HG02623 (cell line): ENCODE results near the gene PGAP2.
"Not testable (repeated sequence)": the region's sequence is repeated elsewhere in the genome, so short reads cannot be mapped to it uniquely, and the experiment has no call there.

Source experiments
- ATAC-seq: cut with Tn5 transposase; IDR thresholded peaks from one replicate; pipeline ENCODE4 v1.9.1; 2021; ENCODE audit warnings: moderate library complexity; ENCODE audit not compliant: unreplicated experiment

PGAP2 gene

DNA sequence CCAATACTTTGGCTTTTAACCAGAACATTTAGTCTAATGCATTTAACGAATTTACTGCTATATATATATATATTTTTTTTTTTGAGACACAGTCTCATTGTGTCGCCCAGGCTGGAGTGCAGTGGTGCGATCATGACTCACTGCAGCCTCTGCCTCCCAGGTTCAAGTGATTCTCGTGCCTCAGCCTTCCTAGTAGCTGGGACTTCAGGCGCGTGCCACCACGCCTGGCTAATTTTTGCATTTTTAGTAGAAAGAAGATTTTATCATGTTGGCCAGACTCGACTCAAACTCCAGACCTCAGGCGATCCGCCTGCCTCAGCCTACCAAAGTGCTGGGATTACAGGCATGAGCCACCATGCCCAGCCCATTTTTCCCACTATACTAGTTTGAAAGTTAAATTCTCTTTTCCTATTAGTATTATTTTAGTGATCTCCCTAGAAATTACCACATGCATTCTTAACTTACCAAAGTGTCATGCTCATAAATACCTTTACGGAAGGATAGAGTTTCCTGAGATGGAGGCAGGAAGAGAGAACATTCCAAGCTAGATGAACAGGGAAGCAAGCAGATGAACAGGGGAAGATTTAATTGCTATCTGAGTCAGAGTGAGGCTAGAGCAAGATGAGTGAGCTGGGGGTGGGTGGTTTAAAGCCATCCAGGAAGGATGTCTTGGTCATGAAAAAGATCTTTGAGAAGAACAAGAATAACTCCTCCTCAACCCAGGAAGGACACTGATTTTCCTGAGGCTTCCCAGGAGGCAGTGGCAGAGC is 4.4 kb upstream of the PGAP2 start:
- no peak for ATAC-seq

- peak; percentile 66 for ATAC-seq
Measured at GRCh38 chr11:3808861-3809623, 682 bp downstream of the PGAP2 start.

DNA sequence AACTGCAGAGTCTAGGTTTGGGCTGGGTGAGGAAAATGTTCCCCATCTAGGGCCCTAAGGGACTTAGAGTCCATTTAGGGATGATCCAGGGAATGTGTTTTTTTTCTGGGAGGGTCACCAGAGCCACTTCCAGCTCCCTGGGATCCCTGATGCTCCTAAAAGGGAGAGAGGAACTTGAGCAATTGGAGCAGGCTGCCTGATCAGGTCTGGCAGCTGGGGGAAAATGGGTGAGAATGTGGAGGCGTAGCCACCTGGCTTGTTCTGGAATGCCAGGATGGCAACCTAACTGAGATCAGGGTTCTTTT is 1.2 kb downstream of the PGAP2 start:
- no peak for ATAC-seq

GRCh38 chr11:3810446-3810845 is 2.1 kb downstream of the PGAP2 start:
- ATAC-seq: no peak

GRCh38 chr11:3810951-3811350 is 2.6 kb downstream of the PGAP2 start:
- ATAC-seq: no peak

GRCh38 chr11:3814832-3815231 is 6.5 kb downstream of the PGAP2 start:
- not testable (repeated sequence) for ATAC-seq

DNA sequence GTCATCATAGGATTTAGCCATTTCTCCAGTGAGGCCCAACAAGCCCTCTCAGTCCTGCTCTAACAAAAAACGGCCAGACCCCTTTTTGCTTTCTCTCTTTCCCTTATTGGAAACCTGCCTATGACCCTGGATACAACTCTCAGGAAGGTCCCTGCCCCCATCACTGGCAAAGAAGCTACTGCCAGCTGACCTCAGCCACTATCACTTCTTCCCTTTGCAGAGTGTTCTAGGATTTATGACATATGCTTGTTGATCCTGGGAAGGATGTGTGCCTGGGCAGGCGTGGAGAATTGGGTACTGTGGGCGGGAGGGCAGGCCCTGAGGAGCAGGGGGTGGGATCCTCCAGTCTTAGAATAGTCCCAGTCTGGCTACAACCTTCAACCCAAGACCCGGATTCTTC is 7.5 kb downstream of the PGAP2 start:
- ATAC-seq: no peak

- no peak for ATAC-seq
Measured at GRCh38 chr11:3816673-3817072, 8.3 kb downstream of the PGAP2 start.

DNA sequence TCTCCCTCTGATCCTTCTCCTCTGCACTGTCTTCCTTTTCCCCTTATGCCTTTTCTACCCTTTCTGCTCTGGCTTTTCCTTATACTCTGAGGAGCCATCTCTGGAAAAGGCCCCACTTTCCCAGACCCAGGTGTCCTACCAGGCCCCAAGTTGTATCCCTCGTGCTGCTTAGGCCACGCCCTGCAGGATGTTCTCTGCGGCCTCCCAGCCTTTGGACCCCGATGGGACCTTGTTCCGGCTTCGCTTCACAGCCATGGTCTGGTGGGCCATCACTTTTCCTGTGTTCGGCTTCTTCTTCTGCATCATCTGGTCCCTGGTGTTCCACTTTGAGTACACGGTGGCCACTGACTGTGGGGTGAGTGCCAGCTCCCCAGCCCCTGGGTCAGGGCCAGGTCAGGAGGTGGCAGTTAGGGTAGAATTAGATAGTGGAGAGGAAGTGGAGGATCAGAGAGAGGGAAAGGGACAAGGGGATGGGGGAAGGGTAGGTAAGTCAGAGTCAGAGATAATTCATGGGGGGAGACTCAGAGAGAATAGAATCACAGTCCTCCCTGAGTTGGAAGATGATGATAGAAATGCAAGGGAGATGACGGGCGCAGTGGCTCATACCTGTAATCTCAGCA is 8.9 kb downstream of the PGAP2 start:
- no peak for ATAC-seq

DNA sequence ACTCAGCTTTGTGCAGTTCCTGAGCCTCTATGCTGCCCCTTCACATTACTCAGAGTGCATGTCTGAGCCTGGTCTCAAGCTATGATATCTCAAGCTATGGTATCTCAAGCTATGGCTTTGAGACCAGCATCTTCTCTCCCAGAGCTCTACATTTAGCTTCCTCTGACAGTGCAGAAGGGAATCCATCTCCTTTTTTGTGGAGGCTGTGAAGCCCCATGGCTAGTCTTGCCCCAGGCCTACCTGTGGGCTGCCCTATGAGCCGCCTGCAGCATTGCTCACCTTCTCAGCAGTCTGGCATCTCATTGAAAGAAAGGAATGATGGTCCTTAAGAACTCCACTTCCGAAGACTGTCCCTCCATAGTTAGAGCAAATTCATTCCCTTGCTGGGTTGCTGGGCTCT is 12.6 kb downstream of the PGAP2 start:
- ATAC-seq: no peak

DNA sequence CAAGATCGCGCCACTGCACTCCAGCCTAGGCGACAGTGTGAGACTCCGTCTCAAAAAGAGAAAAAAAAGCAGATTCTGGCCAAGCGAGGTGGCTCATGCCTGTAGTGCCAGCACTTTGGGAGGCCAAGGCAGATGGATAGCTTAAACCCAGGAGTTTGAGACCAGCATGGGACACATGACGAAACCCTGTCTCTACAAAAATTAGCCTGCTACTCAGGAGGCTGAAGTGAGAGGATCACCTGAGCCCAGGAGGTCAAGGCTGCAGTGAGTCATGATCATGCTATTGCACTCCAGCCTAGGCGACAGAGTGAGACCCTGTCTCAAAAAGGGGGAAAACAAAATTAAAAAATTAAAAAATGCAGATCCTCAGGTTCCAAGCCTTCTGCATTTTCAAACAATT is 14.0 kb downstream of the PGAP2 start:
- no peak for ATAC-seq

GRCh38 chr11:3823303-3823702 is 14.9 kb downstream of the PGAP2 start:
- no peak for ATAC-seq

DNA sequence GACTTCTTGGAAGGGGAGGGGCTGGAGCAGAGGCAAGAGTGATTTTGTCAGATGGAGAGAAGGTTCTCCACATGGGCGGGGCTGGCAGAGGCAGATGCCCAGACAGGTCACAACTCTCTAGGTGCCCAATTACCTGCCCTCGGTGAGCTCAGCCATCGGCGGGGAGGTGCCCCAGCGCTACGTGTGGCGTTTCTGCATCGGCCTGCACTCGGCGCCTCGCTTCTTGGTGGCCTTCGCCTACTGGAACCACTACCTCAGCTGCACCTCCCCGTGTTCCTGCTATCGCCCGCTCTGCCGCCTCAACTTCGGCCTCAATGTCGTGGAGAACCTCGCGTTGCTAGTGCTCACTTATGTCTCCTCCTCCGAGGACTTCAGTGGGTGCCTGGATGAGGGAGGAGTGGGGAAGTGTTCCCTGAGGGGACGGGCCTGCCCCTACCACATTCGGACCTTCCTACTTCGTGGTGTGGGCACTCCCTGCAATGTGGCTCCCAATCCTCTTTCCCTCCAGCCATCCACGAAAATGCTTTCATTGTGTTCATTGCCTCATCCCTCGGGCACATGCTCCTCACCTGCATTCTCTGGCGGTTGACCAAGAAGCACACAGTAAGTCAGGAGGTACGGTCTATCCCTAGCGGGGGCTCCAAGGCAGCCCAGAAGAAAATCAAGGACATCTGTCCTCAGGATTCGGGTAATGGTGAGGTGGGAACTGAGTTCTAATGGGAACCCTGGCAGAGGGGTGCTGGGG is 15.6 kb downstream of the PGAP2 start:
- ATAC-seq: no peak

GRCh38 chr11:3824714-3825472 is 16.5 kb downstream of the PGAP2 start:
- peak; percentile 79 for ATAC-seq

DNA sequence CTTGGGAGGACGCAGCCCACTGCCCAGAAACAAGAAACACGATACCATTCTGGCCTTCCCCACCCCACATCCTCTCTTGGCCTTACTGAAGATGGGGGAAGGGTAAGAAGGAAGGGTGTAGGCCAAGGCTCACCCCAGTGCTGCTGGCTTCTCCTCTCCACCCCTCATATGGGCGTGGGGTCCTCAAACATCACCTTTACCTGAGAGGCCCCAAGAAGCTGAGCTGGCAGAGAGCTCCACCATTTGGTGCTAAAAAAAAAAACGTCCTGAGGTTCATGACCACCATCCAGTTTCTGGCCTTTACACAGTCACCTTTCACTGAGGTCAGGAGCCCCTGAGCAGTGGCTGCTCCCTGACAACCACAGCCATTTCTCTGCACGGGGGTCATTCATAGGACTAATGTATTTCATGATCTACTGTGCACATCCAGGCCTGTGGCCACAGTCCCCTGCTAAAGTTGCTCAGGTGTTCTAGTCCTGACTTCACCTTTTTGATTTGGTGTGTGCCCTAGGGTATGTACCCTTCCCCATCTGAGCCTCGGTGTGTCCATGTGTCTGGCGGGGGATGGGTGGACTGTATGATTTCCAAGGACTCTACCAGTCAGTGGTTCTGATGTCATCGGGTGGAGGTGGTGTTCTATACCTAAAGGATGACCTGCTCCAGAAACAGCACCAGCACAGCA is 17.3 kb downstream of the PGAP2 start:
- no peak for ATAC-seq

DNA sequence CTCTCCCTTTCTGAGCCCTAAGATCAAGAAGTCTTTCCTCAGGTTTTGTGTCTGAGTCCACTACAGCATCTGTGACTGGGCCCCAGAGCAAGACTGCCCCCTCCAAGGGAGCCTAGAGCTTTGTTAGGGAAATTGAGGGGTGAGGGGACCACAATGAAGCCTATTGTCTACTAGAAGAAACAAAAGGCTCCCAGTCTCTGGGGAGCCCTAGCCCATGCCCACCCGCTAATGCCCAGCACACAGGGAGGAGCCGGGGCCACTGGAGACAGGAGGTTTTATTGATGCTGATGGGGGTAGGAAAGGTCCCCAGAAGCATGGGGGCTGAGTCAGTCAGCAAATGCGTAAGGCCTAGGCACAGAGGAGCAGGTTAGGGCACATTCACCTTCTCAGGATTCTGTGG is 18.4 kb downstream of the PGAP2 start:
- ATAC-seq: no peak

DNA sequence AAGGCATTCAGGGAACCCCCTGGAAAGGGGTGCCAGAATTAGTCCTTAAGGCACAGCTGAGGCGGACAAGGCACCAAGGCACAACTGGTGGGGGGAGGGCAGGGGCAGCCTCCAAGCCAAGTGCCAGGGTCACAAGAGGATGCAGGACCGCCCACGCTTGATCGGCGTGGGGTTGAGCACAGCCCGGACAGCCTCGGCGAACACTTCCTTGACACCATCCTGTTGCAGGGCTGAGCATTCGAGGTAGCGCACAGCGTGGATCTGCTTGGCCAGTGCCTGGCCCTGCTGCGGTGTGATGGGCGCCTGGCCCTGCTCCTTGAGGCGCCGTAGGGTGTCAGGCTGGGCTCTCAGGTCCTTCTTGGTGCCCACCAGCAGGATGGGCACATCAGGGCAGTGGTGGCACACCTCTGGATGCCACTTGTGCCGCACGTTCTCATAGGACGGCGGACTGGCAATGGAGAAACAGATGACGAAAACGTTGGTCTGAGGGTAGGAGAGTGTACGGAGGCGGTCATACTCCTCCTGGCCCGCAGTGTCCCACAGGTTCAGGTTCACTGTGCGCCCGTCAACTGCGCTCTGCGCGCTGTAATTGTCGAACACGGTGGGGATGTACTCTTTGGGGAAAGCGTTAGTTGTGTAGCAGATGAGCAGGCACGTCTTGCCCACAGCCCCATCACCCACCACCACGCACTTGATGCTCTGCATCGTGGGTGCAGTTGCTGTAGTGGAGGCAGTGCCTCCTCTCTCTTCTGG is 19.2 kb downstream of the PGAP2 start:
- ATAC-seq: no peak

- no peak for ATAC-seq
Measured at GRCh38 chr11:3830088-3830487, 21.7 kb downstream of the PGAP2 start.

DNA sequence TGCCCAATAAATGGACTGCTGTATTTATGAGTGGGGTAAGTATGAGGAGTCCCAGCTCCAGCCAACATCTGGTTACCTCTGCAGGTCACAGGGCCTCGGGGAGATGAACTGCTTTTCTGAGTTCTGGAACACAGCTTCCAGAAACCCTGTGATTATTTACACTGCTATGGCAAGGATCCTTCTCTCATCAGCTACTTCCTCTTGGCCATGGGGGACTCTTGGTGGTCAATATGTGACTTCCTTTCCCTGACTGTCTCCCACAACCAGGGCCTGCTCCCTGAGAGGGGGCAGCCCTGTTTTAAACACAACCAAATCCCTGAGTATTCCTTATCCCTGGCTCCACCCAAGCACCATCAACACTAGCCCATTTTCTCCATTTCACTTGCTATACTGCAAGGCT is 22.4 kb downstream of the PGAP2 start:
- ATAC-seq: no peak
